ENCODE measurements around the gene PAM. TPM values are rescaled to one million over a fixed set of nuclear protein-coding genes. Genes with fewer than 3 reads are reported as not detected.

Gene PAM
- total and polyA plus RNA-seq, 2 of the 8 experiments (the other 6 are each of a cell fraction or from before 2014, with no cell fraction given) = 30.4 to 67.8 TPM

- Histone ChIP-seq H2BK5ac (ENCODE audit: low read depth, low read length) (no peak overlapping the region), H3K14ac (ENCODE audit: insufficient read length) (no peak overlapping the region), H3K4me1 (replicated peaks in 1 of 4; ENCODE audit: control insufficient read depth in 3 of 4, insufficient read depth in 4 of 4, low read length in 3 of 4) (no peaks in the 10 kb centered on the region), H3K27ac (ENCODE audit: low read depth, low read length) (no peak overlapping the region), H3K4me2 (ENCODE audit: insufficient read depth in 1 of 2, low read depth in 2 of 2, low read length in 2 of 2) (no peak overlapping the region), H3K79me2 (ENCODE audit: control insufficient read depth in 1 of 2, insufficient read depth in 2 of 2, low read length in 2 of 2) (no peaks in the 10 kb centered on the region), H2AK5ac (ENCODE audit: low read depth, low read length) (no peak overlapping the region), H3K9ac (replicated peaks in 1 of 4; ENCODE audit: extremely low read depth in 1 of 4, low read depth in 3 of 4, low read length in 3 of 4) (no peak overlapping the region), H3K4ac (replicated peaks; ENCODE audit: insufficient read length, low read depth, low read length) (no peak overlapping the region), H3K36me3 (ENCODE audit: control insufficient read depth in 2 of 4, insufficient read depth in 4 of 4, low read length in 3 of 4) (no peaks in the 10 kb centered on the region; a peak in 1 of 8 replicates), H3K79me1 (ENCODE audit: low read depth, low read length) (no peaks in the 10 kb centered on the region), H4K91ac (replicated peaks; ENCODE audit: insufficient read length, low read length) (no peak overlapping the region), H4K5ac (ENCODE audit: insufficient read length, low read depth, low read length) (no peak overlapping the region), H3K23ac (ENCODE audit: insufficient read length) (no peak overlapping the region), H3K23me2 (ENCODE audit: low read depth, low read length) (no peaks in the 10 kb centered on the region), H4K8ac (ENCODE audit: extremely low read depth, insufficient read depth, low read length) (no peak overlapping the region), H3K4me3 (ENCODE audit: extremely low read depth in 1 of 4, insufficient read depth in 2 of 4, low read depth in 3 of 4, low read length in 4 of 4) (no peak overlapping the region), H2BK12ac (ENCODE audit: low read depth, low read length) (no peak overlapping the region), H2BK15ac (ENCODE audit: low read length) (no peak overlapping the region), H3K9me3 (ENCODE audit: insufficient read depth in 2 of 2, low read depth in 1 of 2, low read length in 1 of 2) (no peaks in the 10 kb centered on the region), H2BK20ac (ENCODE audit: low read length) (no peak overlapping the region), H4K20me1 (replicated peaks in 1 of 2; ENCODE audit: control insufficient read depth in 1 of 2, insufficient read depth in 2 of 2, low read length in 2 of 2) (no peaks in the 10 kb centered on the region), H3K56ac (replicated peaks; ENCODE audit: insufficient read length, low read depth, low read length) (no peak overlapping the region), H3K18ac (ENCODE audit: extremely low read depth, low read length) (no peak overlapping the region), H3K27me3 (replicated peaks in 1 of 4; ENCODE audit: control insufficient read depth in 3 of 4, extremely low read depth in 1 of 4, insufficient read depth in 3 of 4, low read length in 3 of 4) (no peaks in the 10 kb centered on the region), H2AFZ (ENCODE audit: low read length) (no peak overlapping the region), H2BK120ac (replicated peaks; ENCODE audit: low read depth, low read length) (no peak overlapping the region)
- TF ChIP-seq NRF1 (IDR thresholded peaks at IDR 0.05; ENCODE audit: low read depth, low read length) (no peak), POLR2AphosphoS5 (IDR thresholded peaks at IDR 0.05; ENCODE audit: low read depth, low read length) (no peak), HDAC6 (IDR thresholded peaks at IDR 0.05; ENCODE audit: low read depth, low read length) (no peak), RBBP5 (IDR thresholded peaks at IDR 0.05; ENCODE audit: borderline replicate concordance, low read depth, low read length) (no peak)
- CTCF ChIA-PET (ENCODE audit: partially characterized antibody) = interaction anchor here (0.7 to 2.9 kb wide), 2 partner anchors 12 to 179 kb away, joined by 3 to 15 read pairs; no protein-coding TSS in a partner anchor
- FAIRE-seq (no peak), DNase-seq (ENCODE audit: low read depth in 1 of 2, low spot score in 2 of 2) (no peak)
- POLR2A ChIA-PET (ENCODE audit: partially characterized antibody) = no interaction called here
- 88% methylated on average over 1 of the region's 1 CpG; no CpG with 5 or more reads in 1 of the 2 experiments for WGBS, 2 experiments (ENCODE audit: extremely low coverage in 1 of 2, insufficient coverage in 1 of 2, insufficient read length in 1 of 2, insufficient replicate concordance in 2 of 2, low coverage in 1 of 2, low lambda C conversion rate in 2 of 2, missing lambda C conversion rate in 1 of 2)
These were observed 203.9 kb downstream of the PAM start for GRCh38 chr5:102959055-102959454.

Measured in H1 (cell line).